Natural killer cell (primary cell): ENCODE results near the gene CH25H. TPM values are rescaled to one million over a fixed set of nuclear protein-coding genes. Genes with fewer than 3 reads are reported as not detected.
"Not testable (repeated sequence)": the region's sequence is repeated elsewhere in the genome, so short reads cannot be mapped to it uniquely, and the experiment has no call there.

ENCODE experiments used
- ATAC-seq, 3 donors: fragments of 150-1000 bp in 2 of 3; fragments of 200-7000 bp in 1 of 3; cut with Tn5 transposase; 1 replicate in 1 of 3; 2 replicates in 2 of 3; pipeline ENCODE4 v1.10.0; 2021; ENCODE audit warnings: mild to moderate bottlenecking in 2 of 3, moderate library complexity in 2 of 3
- DNase-seq, 2 donors: peaks; one replicate each; pipeline versions ENCODE4 v3.0.0 to v3.0.0-alpha.2; 2013 to 2021; ENCODE audit warnings: mixed read lengths in 1 of 2
- H3K27ac ChIP-seq: one replicate; pipeline ENCODE4 v1.5.1; 2013; ENCODE audit warnings: mild to moderate bottlenecking, low read length
- H3K27me3 ChIP-seq: one replicate; pipeline ENCODE4 v1.6.1; 2013; ENCODE audit warnings: low read length; ENCODE audit not compliant: control insufficient read depth, insufficient read depth
- H3K36me3 ChIP-seq: one replicate; pipeline ENCODE4 v1.6.1; 2013; ENCODE audit warnings: low read length; ENCODE audit not compliant: control insufficient read depth, insufficient read depth
- H3K4me1 ChIP-seq: one replicate; pipeline ENCODE4 v1.6.1; 2013; ENCODE audit warnings: low read length; ENCODE audit not compliant: control insufficient read depth, insufficient read depth
- H3K4me3 ChIP-seq: one replicate; pipeline ENCODE4 v1.5.1; 2013; ENCODE audit warnings: low read length
- H3K9me3 ChIP-seq: one replicate; pipeline ENCODE4 v1.6.1; 2013; ENCODE audit warnings: low read length; ENCODE audit not compliant: control insufficient read depth, insufficient read depth
- H3K27ac Mint-ChIP-seq, 2 donors: one replicate each; pipeline ENCODE4 v1.8.0; 2022; ENCODE audit warnings: mild to moderate bottlenecking in 2 of 2, mixed read lengths in 2 of 2, moderate library complexity in 1 of 2
- H3K27me3 Mint-ChIP-seq, 2 donors: one replicate each; pipeline ENCODE4 v1.8.0; 2022; ENCODE audit warnings: low read depth in 2 of 2, mixed read lengths in 2 of 2
- H3K36me3 Mint-ChIP-seq: one replicate; pipeline ENCODE4 v1.8.0; 2022; ENCODE audit warnings: mixed read lengths
- H3K4me1 Mint-ChIP-seq, 2 donors: one replicate each; pipeline ENCODE4 v1.8.0; 2022; ENCODE audit warnings: mixed read lengths in 2 of 2
- H3K4me3 Mint-ChIP-seq: one replicate; pipeline ENCODE4 v1.8.0; 2022; ENCODE audit warnings: mild to moderate bottlenecking, moderate library complexity, mixed read lengths
- H3K9me3 Mint-ChIP-seq, 2 donors: one replicate each; pipeline ENCODE4 v1.8.0; 2022; ENCODE audit warnings: mixed read lengths in 2 of 2
- CTCF ChIP-seq: fragments of 200-600 bp; IDR thresholded peaks from one replicate; pipeline ENCODE4 v1.8.0; 2022; ENCODE audit warnings: antibody characterized with exemption
- WGBS: methylation state at CpG from one replicate; pipeline ENCODE4 v1.1.7; 2013; ENCODE audit warnings: missing lambda C conversion rate; ENCODE audit not compliant: insufficient coverage; 5-methylcytosine and 5-hydroxymethylcytosine counted together
- intact Hi-C: fragments of 100-400 bp; cut with micrococcal nuclease; formaldehyde crosslinking; loops from one replicate; pipeline ENCODE4 v1.14.2; 2022
- total RNA-seq, 4 donors: library from RNA; stranded (reverse); fragments of 120-200 nt in 1 of 4; gene quantifications; one replicate each; pipeline versions ENCODE4 v1.2.3 to v1.2.4, GENCODE V29; 2013 to 2022

Gene CH25H
- under 1 TPM in 1 of 3 donors, not detected in 2; 0.20 TPM for total RNA-seq
- not detected for total RNA-seq (2013)

- peak; percentile 42 to 50 (median 49) for ATAC-seq
- TF ChIP-seq CTCF: no peak
- Mint-ChIP-seq H3K9me3 (no peaks in the 10 kb centered on the region), H3K4me1 (peaks cover 15 to 17% of the 10 kb centered on the region in 2 donors), H3K27ac (peak within 1 kb of the TSS in 1 of 2 donors; percentile 70), H3K4me3 (peak within 1 kb of the TSS; percentile 89), H3K36me3 (no peaks in the 10 kb centered on the region), H3K27me3 (peaks cover 40 to 52% of the 10 kb centered on the region in 2 donors)
- WGBS: under 1% methylated on average over 28 of the region's 28 CpGs
- Histone ChIP-seq H3K27me3 (peaks cover 40% of the 10 kb centered on the region), H3K27ac (no peak within 1 kb of the TSS), H3K9me3 (no peaks in the 10 kb centered on the region), H3K4me1 (peaks cover 24% of the 10 kb centered on the region), H3K36me3 (no peaks in the 10 kb centered on the region), H3K4me3 (peak within 1 kb of the TSS; percentile 35)
- intact Hi-C loops: no loop called here
- peak; percentile 30 to 61 for DNase-seq
Observed at GRCh38 chr10:89207181-89207800, at the start of gene CH25H. TSS of gene CH25H (minus strand) at chr10:89207317. CDS start at chr10:89207292, 25 bp downstream.

GRCh38 chr10:89256340-89256739 is 49.2 kb upstream of the CH25H start:
- intact Hi-C loops: no loop called here
- 75% methylated on average over 3 of the region's 3 CpGs for WGBS
- Mint-ChIP-seq H3K4me1 (peaks cover 0 to 9% of the 10 kb centered on the region in 2 donors), H3K27ac (no peak overlapping the region), H3K27me3 (peaks cover 25 to 43% of the 10 kb centered on the region in 2 donors), H3K9me3 (no peaks in the 10 kb centered on the region), H3K36me3 (no peaks in the 10 kb centered on the region), H3K4me3 (no peak overlapping the region)
- Histone ChIP-seq H3K27ac (no peak overlapping the region), H3K36me3 (no peaks in the 10 kb centered on the region), H3K4me1 (peaks cover 4% of the 10 kb centered on the region), H3K27me3 (no peaks in the 10 kb centered on the region), H3K4me3 (no peak overlapping the region), H3K9me3 (peaks cover 4% of the 10 kb centered on the region)
- ATAC-seq (no peak), DNase-seq (no peak)
- TF ChIP-seq CTCF: no peak

GRCh38 chr10:89255793-89256192 is 48.7 kb upstream of the CH25H start:
- no peaks in the 10 kb centered on the region for H3K9me3 Mint-ChIP-seq
- no peak for ATAC-seq
- DNase-seq: no peak
- peaks cover 25 to 43% of the 10 kb centered on the region in 2 donors for H3K27me3 Mint-ChIP-seq
- no peak overlapping the region for H3K4me3 Mint-ChIP-seq
- intact Hi-C loops: no loop called here
- peak overlapping the region in 1 of 2 donors; percentile 5 for H3K27ac Mint-ChIP-seq
- Histone ChIP-seq H3K4me1 (peaks cover 10% of the 10 kb centered on the region), H3K9me3 (peaks cover 4% of the 10 kb centered on the region), H3K27me3 (no peaks in the 10 kb centered on the region), H3K4me3 (no peak overlapping the region), H3K27ac (no peak overlapping the region), H3K36me3 (no peaks in the 10 kb centered on the region)
- no peaks in the 10 kb centered on the region for H3K36me3 Mint-ChIP-seq
- H3K4me1 Mint-ChIP-seq: peaks cover 5 to 14% of the 10 kb centered on the region in 2 donors
- no peak for TF ChIP-seq CTCF

- H3K4me3 ChIP-seq, intact Hi-C loops, H3K36me3 Mint-ChIP-seq, H3K4me3 Mint-ChIP-seq, H3K27ac ChIP-seq, H3K9me3 ChIP-seq, DNase-seq, H3K4me1 ChIP-seq, ATAC-seq, H3K9me3 Mint-ChIP-seq, H3K27me3 ChIP-seq, H3K36me3 ChIP-seq: not testable (repeated sequence)
- Mint-ChIP-seq H3K4me1 (peaks cover 10 to 18% of the 10 kb centered on the region in 2 donors), H3K27ac (peak overlapping the region in 1 of 2 donors; percentile 5), H3K27me3 (peaks cover 25 to 43% of the 10 kb centered on the region in 2 donors)
- 71% methylated on average over 2 of the region's 2 CpGs for WGBS
Observed at GRCh38 chr10:89255091-89255579, 48.0 kb upstream of the CH25H start.
